NOMO-1 (cell line): ENCODE data around the gene IL3.
A peak's percentile ranks its signal among the peaks of the same experiment; 100 is the strongest.

Experiments used
- DNase-seq, 2 experiments: peaks; one replicate each; lab custom pipeline; 2025; ENCODE audit not compliant: unreplicated experiment in 2 of 2; lab: John Stamatoyannopoulos, UW

The IL3 gene

GRCh38 chr5:132025403-132025971 is 35.0 kb upstream of the IL3 start:
- no peak for DNase-seq

- DNase-seq = no peak
Observed at GRCh38 chr5:132026516-132027008, 33.9 kb upstream of the IL3 start.

GRCh38 chr5:132027027-132027426 is 33.4 kb upstream of the IL3 start:
- DNase-seq = no peak

- no peak for DNase-seq
Observed at GRCh38 chr5:132029609-132030330, 30.7 kb upstream of the IL3 start.

GRCh38 chr5:132030610-132031009 is 29.8 kb upstream of the IL3 start:
- no peak for DNase-seq

GRCh38 chr5:132032196-132032595 is 28.3 kb upstream of the IL3 start:
- DNase-seq = no peak

- DNase-seq = no peak
Observed at GRCh38 chr5:132033122-132033521, 27.3 kb upstream of the IL3 start.

- DNase-seq = no peak
Observed at GRCh38 chr5:132037353-132037752, 23.1 kb upstream of the IL3 start.

- DNase-seq = peak in 1 of 2 experiments; percentile 20
Observed at GRCh38 chr5:132044207-132044606, 16.2 kb upstream of the IL3 start.

GRCh38 chr5:132046880-132047299 is 13.6 kb upstream of the IL3 start:
- DNase-seq = no peak

- DNase-seq = no peak
Observed at GRCh38 chr5:132049093-132049492, 11.4 kb upstream of the IL3 start.

- DNase-seq = no peak
Observed at GRCh38 chr5:132049559-132049958, 10.9 kb upstream of the IL3 start.

- peak; percentile 61 to 68 for DNase-seq
Observed at GRCh38 chr5:132050136-132050535, 10.3 kb upstream of the IL3 start.

GRCh38 chr5:132050661-132051552 is 9.5 kb upstream of the IL3 start:
- no peak for DNase-seq

- no peak for DNase-seq
Observed at GRCh38 chr5:132052520-132052919, 7.9 kb upstream of the IL3 start.

- DNase-seq = no peak
Observed at GRCh38 chr5:132053483-132053882, 7.0 kb upstream of the IL3 start.

GRCh38 chr5:132054031-132054696 is 6.3 kb upstream of the IL3 start:
- no peak for DNase-seq

GRCh38 chr5:132054697-132055440 is 5.6 kb upstream of the IL3 start:
- no peak for DNase-seq

GRCh38 chr5:132055441-132055807 is 5.0 kb upstream of the IL3 start:
- DNase-seq = no peak
